ENCODE measurements around the gene ANAPC10.

Gene ANAPC10

DNA sequence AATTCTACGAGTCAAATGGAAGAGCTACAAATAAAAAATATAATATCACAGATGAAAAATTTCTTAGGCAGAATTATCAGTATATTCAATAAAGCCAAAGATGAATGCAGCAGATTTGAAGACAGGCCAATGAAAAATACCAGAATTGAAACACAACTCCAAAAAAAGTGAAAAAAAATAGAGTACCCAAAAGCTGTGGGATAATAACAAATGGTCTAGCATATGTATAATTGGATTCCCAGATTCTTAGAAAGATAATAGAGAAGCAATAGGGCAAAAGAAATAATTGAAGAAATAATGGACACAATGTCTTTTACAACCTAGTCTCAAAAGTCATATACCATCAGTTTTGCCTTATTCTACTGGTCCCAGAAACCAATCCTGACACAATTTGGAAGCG, 4.4 kb downstream of the ANAPC10 start:
- no peaks in the 10 kb centered on the region for H4K20me1 ChIP-seq (ENCODE audit: insufficient read depth, low read length)
- no peaks in the 10 kb centered on the region for H3K9me2 ChIP-seq (ENCODE audit: low read depth, low read length)
- H3K4me1 ChIP-seq (ENCODE audit: insufficient read depth, low read length, severe bottlenecking): peaks cover 9% of the 10 kb centered on the region
- H3K9ac ChIP-seq (ENCODE audit: low read length): no peak overlapping the region
- no peaks in the 10 kb centered on the region for H3F3A ChIP-seq (ENCODE audit: insufficient read depth, low read length)
- H3K4me3 ChIP-seq (ENCODE audit: low read depth, low read length, poor library complexity, severe bottlenecking): no peak overlapping the region
- H3K27ac ChIP-seq (ENCODE audit: low read depth, low read length, poor library complexity, severe bottlenecking): no peak overlapping the region
- no peak overlapping the region for H2AFZ ChIP-seq (ENCODE audit: low read length)
- H3K27me3 ChIP-seq (ENCODE audit: insufficient read depth, low read length): no peaks in the 10 kb centered on the region
- H3K4me2 ChIP-seq (ENCODE audit: low read length): no peak overlapping the region
- no peak for TF ChIP-seq EZH2 (IDR thresholded peaks at IDR 0.05; ENCODE audit: borderline replicate concordance, low read length)
- TF ChIP-seq, protein P1, sequence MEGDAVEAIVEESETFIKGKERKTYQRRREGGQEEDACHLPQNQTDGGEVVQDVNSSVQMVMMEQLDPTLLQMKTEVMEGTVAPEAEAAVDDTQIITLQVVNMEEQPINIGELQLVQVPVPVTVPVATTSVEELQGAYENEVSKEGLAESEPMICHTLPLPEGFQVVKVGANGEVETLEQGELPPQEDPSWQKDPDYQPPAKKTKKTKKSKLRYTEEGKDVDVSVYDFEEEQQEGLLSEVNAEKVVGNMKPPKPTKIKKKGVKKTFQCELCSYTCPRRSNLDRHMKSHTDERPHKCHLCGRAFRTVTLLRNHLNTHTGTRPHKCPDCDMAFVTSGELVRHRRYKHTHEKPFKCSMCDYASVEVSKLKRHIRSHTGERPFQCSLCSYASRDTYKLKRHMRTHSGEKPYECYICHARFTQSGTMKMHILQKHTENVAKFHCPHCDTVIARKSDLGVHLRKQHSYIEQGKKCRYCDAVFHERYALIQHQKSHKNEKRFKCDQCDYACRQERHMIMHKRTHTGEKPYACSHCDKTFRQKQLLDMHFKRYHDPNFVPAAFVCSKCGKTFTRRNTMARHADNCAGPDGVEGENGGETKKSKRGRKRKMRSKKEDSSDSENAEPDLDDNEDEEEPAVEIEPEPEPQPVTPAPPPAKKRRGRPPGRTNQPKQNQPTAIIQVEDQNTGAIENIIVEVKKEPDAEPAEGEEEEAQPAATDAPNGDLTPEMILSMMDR (IDR thresholded peaks at IDR 0.05; ENCODE audit: low read length): no peak
- peaks cover 51% of the 10 kb centered on the region for H3K79me2 ChIP-seq (ENCODE audit: insufficient read depth, low read length)
- H3K36me3 ChIP-seq (ENCODE audit: insufficient read depth, low read length): peaks cover 72% of the 10 kb centered on the region
- H3K9me3 ChIP-seq (ENCODE audit: low read length): peaks cover 8% of the 10 kb centered on the region; the same call in 1 of the 2 replicates

DNA sequence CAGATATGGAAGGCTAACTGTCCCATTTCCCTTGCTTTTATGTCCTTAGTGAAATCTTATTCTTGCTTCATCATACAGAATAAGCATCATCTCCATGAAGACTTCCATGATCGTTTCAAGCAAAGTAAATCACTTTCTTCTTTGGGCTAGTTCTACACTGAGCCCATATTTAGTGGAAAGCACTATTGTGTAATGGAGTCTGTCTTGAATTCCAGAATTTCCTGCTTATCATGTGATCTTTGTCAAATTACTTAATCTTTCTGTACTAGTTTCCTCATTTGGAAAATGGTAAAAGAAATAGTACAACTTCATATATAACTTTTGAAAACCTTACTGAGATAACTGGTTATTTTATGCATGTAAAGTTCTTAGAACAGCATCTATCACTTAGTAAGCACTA, 7.6 kb downstream of the ANAPC10 start:
- Histone ChIP-seq H4K20me1 (ENCODE audit: insufficient read depth, low read length) (no peaks in the 10 kb centered on the region), H3K36me3 (ENCODE audit: insufficient read depth, low read length) (peaks cover 91% of the 10 kb centered on the region), H3K9ac (ENCODE audit: low read length) (no peak overlapping the region), H3K4me2 (ENCODE audit: low read length) (no peak overlapping the region), H3F3A (ENCODE audit: insufficient read depth, low read length) (no peaks in the 10 kb centered on the region), H2AFZ (ENCODE audit: low read length) (no peak overlapping the region), H3K9me3 (ENCODE audit: low read length) (peaks cover 8% of the 10 kb centered on the region; the same call in 1 of the 2 replicates), H3K4me1 (ENCODE audit: insufficient read depth, low read length, severe bottlenecking) (no peaks in the 10 kb centered on the region), H3K27me3 (ENCODE audit: insufficient read depth, low read length) (no peaks in the 10 kb centered on the region), H3K9me2 (ENCODE audit: low read depth, low read length) (no peaks in the 10 kb centered on the region), H3K4me3 (ENCODE audit: low read depth, low read length, poor library complexity, severe bottlenecking) (no peak overlapping the region), H3K27ac (ENCODE audit: low read depth, low read length, poor library complexity, severe bottlenecking) (no peak overlapping the region), H3K79me2 (ENCODE audit: insufficient read depth, low read length) (peaks cover 35% of the 10 kb centered on the region)
- TF ChIP-seq, protein P1 (IDR thresholded peaks at IDR 0.05; ENCODE audit: low read length): no peak
- TF ChIP-seq EZH2 (IDR thresholded peaks at IDR 0.05; ENCODE audit: borderline replicate concordance, low read length): no peak

DNA sequence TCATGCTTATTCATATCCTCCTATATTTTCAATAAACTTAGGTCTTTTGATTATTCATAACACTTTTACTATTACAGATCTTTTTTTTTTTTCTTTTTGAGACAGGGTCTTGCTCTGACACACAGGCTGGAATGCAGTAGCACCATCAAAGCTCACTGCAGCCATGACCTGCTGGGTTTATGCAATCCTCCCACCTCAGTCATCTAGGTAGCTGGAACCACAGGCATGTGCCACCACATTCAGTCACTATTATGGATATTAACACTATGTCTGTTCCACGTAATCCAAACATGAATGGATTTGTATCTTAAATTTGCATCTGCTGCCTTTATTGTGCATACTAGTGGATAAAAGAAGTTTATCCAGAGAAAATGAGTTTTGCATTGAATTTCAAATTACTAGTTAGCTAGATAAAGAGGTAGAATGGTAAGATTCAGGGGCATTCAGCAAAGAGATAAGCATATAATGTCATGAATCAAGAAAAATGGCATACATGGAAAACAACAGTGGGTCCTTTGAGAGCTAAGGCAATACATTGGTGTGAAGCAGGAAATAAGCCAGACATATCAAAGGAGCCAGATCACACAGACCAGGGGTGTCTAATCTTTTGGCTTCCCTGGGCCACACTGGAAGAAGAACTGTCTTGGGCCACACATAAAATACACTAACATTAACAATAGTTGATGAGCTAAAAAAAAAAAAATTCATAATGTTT, 13.9 kb downstream of the ANAPC10 start:
- Histone ChIP-seq H3K9ac (ENCODE audit: low read length) (no peak overlapping the region), H3K9me3 (ENCODE audit: low read length) (no peaks in the 10 kb centered on the region), H3K9me2 (ENCODE audit: low read depth, low read length) (no peaks in the 10 kb centered on the region), H3K4me3 (ENCODE audit: low read depth, low read length, poor library complexity, severe bottlenecking) (no peak overlapping the region), H3K79me2 (ENCODE audit: insufficient read depth, low read length) (peaks cover 27% of the 10 kb centered on the region), H3K36me3 (ENCODE audit: insufficient read depth, low read length) (peaks cover 68% of the 10 kb centered on the region), H4K20me1 (ENCODE audit: insufficient read depth, low read length) (no peaks in the 10 kb centered on the region), H3K27ac (ENCODE audit: low read depth, low read length, poor library complexity, severe bottlenecking) (no peak overlapping the region), H3K27me3 (ENCODE audit: insufficient read depth, low read length) (no peaks in the 10 kb centered on the region), H3F3A (ENCODE audit: insufficient read depth, low read length) (no peaks in the 10 kb centered on the region), H3K4me2 (ENCODE audit: low read length) (no peak overlapping the region), H2AFZ (ENCODE audit: low read length) (no peak overlapping the region), H3K4me1 (ENCODE audit: insufficient read depth, low read length, severe bottlenecking) (no peaks in the 10 kb centered on the region)
- TF ChIP-seq, protein P1 (IDR thresholded peaks at IDR 0.05; ENCODE audit: low read length): no peak
- no peak for TF ChIP-seq EZH2 (IDR thresholded peaks at IDR 0.05; ENCODE audit: borderline replicate concordance, low read length)
